ENCODE data around the gene ABHD14A.

Gene ABHD14A

GRCh38 chr3:51945926-51946705, 28.7 kb upstream of the ABHD14A start:
- no peak for TF ChIP-seq CTCF (IDR thresholded peaks at IDR 0.05)
- Histone ChIP-seq H3K9me3 (no peaks in the 10 kb centered on the region), H3K27ac (no peak overlapping the region), H3K4me1 (ENCODE audit: control insufficient read depth in 1 of 2, insufficient read depth in 1 of 2, low read depth in 1 of 2, low read length in 1 of 2) (peaks cover 14 to 20% of the 10 kb centered on the region in 2 experiments), H3K4me3 (ENCODE audit: low read depth in 1 of 2, low read length in 1 of 2) (no peak overlapping the region), H3K36me3 (no peaks in the 10 kb centered on the region), H3K27me3 (no peaks in the 10 kb centered on the region)

DNA sequence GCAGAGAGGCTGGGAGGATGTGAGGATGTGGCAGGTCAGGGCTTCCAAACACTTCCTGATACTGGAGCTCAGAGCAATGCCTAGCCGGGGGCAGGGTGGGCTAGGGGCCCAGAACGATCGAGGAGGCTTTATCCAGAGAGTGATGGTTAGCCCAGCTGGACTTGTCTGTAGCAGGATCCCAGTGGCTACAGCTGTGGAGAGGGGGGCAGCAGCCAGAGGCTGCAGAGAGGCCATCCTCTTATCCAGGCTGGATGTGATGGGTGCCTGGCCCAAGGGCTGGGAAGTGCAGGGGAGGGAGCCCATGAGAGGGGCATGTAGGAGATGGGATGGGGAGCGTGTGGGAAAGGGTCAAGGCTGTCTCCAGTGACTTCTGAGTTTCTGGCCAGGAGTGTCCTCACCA, 28.1 kb upstream of the ABHD14A start:
- no peaks in the 10 kb centered on the region for H3K9me3 ChIP-seq
- H3K4me1 ChIP-seq (ENCODE audit: control insufficient read depth in 1 of 2, insufficient read depth in 1 of 2, low read depth in 1 of 2, low read length in 1 of 2): peaks cover 8 to 13% of the 10 kb centered on the region in 2 experiments
- no peak for TF ChIP-seq CTCF (IDR thresholded peaks at IDR 0.05)
- H3K27me3 ChIP-seq: no peaks in the 10 kb centered on the region
- no peak overlapping the region for H3K27ac ChIP-seq
- H3K36me3 ChIP-seq: no peaks in the 10 kb centered on the region
- no peak overlapping the region for H3K4me3 ChIP-seq (ENCODE audit: low read depth in 1 of 2, low read length in 1 of 2)

DNA sequence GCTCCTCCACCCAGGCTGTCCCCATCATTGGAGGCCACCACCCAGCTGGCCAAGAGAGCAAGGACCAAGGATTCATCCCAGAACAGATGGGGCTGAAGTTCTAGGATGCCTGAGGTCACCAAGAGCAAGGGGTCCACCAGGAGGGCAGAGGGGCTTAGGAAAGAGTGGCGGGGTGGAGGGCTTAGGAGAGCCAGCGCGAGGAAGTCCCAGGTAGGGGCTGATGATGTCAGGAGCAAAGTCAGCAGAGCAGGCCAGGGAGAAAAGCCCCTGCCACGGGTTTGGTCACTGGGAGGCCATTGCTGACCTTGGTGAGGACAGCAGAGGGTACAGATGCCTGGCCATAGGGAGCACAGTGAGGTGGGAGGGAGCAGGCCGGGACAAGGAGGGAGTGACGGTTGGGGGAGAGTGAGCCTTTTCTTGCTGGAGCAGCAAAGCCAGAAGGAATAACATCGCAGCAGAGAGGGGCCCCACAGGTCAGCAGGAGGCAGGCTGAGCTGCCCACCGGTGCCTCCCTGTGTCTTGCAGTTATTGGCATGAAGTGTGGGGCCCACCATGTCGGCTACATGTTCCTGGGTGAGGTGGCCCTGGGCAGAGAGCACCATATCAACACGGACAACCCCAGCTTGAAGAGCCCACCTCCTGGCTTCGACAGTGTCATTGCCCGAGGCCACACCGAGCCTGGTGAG, 27.5 kb upstream of the ABHD14A start:
- Histone ChIP-seq H3K4me1 (ENCODE audit: control insufficient read depth in 1 of 2, insufficient read depth in 1 of 2, low read depth in 1 of 2, low read length in 1 of 2) (peaks cover 6 to 7% of the 10 kb centered on the region in 2 experiments), H3K27me3 (no peaks in the 10 kb centered on the region), H3K4me3 (ENCODE audit: low read depth in 1 of 2, low read length in 1 of 2) (no peak overlapping the region), H3K27ac (no peak overlapping the region), H3K36me3 (no peaks in the 10 kb centered on the region), H3K9me3 (no peaks in the 10 kb centered on the region)
- TF ChIP-seq CTCF (IDR thresholded peaks at IDR 0.05): no peak

GRCh38 chr3:51948016-51948580, 26.8 kb upstream of the ABHD14A start:
- Histone ChIP-seq H3K4me3 (ENCODE audit: low read depth in 1 of 2, low read length in 1 of 2) (no peak overlapping the region), H3K4me1 (ENCODE audit: control insufficient read depth in 1 of 2, insufficient read depth in 1 of 2, low read depth in 1 of 2, low read length in 1 of 2) (peaks cover 0 to under 1% of the 10 kb centered on the region in 2 experiments), H3K9me3 (no peaks in the 10 kb centered on the region), H3K36me3 (no peaks in the 10 kb centered on the region), H3K27ac (no peak overlapping the region), H3K27me3 (no peaks in the 10 kb centered on the region)
- no peak for TF ChIP-seq CTCF (IDR thresholded peaks at IDR 0.05)

DNA sequence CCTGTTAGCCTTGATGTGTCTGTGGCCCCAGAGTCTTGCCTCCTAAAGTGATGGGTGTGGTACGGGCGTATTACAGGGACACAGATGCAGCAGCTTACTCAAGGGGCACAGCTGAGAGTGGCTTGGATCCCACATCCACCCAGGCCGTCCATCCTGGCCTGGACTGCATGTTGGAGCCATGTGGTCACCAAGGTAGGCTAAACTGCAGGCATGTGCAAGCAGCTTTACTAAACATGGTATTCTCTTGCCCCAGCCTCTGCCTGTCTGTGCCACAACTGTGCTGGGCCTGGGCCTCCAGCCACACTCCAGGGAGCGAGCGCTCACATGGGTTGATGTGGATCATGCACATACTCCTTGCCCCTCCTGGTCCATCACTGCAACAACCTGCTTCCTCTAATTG, 25.7 kb upstream of the ABHD14A start:
- TF ChIP-seq CTCF (IDR thresholded peaks at IDR 0.05): no peak
- Histone ChIP-seq H3K4me1 (ENCODE audit: control insufficient read depth in 1 of 2, insufficient read depth in 1 of 2, low read depth in 1 of 2, low read length in 1 of 2) (peaks cover 0 to 9% of the 10 kb centered on the region in 2 experiments), H3K36me3 (no peaks in the 10 kb centered on the region), H3K9me3 (no peaks in the 10 kb centered on the region), H3K4me3 (ENCODE audit: low read depth in 1 of 2, low read length in 1 of 2) (no peak overlapping the region), H3K27me3 (peaks cover 4% of the 10 kb centered on the region), H3K27ac (no peak overlapping the region)
